ENCODE data around the gene BORCS6. TPM values are rescaled to one million over a fixed set of nuclear protein-coding genes. Genes with fewer than 3 reads are reported as not detected.
A peak's percentile ranks its signal among the peaks of the same experiment; 100 is the strongest.

BORCS6 gene
- total RNA-seq, 1 experiment from 2014 or later: 6.4 TPM

DNA sequence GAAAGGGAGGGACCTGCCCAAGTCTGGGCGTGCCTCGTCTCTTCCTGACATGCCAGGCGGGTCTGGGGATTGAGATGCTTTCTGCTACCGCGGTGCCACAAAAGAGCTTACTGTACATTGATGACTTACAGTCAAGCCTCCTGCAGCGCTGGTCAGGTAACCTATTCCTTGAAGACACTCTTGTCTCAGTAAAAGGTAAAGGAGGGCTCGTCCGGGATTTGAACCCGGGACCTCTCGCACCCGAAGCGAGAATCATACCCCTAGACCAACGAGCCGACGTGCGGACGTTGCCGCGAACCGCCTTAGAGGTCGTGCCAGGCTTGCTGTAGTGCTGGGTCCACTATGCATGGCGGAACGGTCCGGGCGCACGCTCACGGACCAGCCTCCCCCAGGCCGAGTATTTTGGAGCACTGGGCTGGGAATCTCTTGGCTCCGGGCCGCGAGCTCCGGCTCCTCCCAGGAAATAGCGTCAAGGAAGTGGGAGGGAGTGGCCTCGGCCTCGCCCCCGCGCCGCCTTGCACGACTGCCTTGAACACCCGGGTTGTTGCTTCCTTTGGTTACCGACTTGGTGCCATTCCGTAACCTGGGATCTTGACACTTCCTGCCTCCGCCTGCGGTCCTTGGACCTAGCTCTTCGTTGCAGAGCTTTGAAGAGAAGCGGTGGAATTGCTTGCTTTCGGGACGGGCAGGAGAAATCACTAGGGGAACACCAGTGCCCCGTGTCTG, 32.8 kb upstream of the BORCS6 start:
- H2AFZ ChIP-seq: peak overlapping the region; percentile 89
- ChIA-PET CTCF (interaction anchor here (0.6 to 1.0 kb wide), 3 partner anchors 27 to 153 kb away, joined by 3 to 8 read pairs (median 4); partner anchors contain the start of gene SLC25A35), POLR2A (ENCODE audit: unreplicated experiment) (interaction anchor here (0.5 to 1.2 kb wide), 12 partner anchors 12 to 413 kb away, joined by 3 to 15 read pairs (median 5); partner anchors contain the start of genes AURKB, RANGRF and SLC25A35)
- no peaks in the 10 kb centered on the region for H3K79me2 ChIP-seq (ENCODE audit: low read depth)
- TSS peak; percentile 38 for BruUV-seq (replicated peaks)
- H3F3A ChIP-seq (ENCODE audit: insufficient read depth, low read depth): peaks cover 50% of the 10 kb centered on the region
- peak overlapping the region; percentile 87 for H3K27ac ChIP-seq
- H3K4me2 ChIP-seq: peak overlapping the region; percentile 83
- DNase-seq: peak; percentile 73 to 92
- H3K4me1 ChIP-seq (replicated peaks; ENCODE audit: insufficient read depth): peaks cover 11% of the 10 kb centered on the region
- no peak for TF ChIP-seq EZH2 (IDR thresholded peaks at IDR 0.05; ENCODE audit: low read depth)
- TF ChIP-seq, protein P1, sequence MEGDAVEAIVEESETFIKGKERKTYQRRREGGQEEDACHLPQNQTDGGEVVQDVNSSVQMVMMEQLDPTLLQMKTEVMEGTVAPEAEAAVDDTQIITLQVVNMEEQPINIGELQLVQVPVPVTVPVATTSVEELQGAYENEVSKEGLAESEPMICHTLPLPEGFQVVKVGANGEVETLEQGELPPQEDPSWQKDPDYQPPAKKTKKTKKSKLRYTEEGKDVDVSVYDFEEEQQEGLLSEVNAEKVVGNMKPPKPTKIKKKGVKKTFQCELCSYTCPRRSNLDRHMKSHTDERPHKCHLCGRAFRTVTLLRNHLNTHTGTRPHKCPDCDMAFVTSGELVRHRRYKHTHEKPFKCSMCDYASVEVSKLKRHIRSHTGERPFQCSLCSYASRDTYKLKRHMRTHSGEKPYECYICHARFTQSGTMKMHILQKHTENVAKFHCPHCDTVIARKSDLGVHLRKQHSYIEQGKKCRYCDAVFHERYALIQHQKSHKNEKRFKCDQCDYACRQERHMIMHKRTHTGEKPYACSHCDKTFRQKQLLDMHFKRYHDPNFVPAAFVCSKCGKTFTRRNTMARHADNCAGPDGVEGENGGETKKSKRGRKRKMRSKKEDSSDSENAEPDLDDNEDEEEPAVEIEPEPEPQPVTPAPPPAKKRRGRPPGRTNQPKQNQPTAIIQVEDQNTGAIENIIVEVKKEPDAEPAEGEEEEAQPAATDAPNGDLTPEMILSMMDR (conservative IDR thresholded peaks at IDR 0.05): no peak
- H4K20me1 ChIP-seq (ENCODE audit: insufficient read depth): no peaks in the 10 kb centered on the region
- H3K36me3 ChIP-seq (ENCODE audit: low read depth): no peaks in the 10 kb centered on the region
- no peaks in the 10 kb centered on the region for H3K9me3 ChIP-seq (ENCODE audit: insufficient read depth, low read depth)
- H3K4me3 ChIP-seq: peak overlapping the region; percentile 80
- no peaks in the 10 kb centered on the region for H3K27me3 ChIP-seq (ENCODE audit: insufficient read depth, low read depth)
- intact Hi-C loops (cut with micrococcal nuclease; ENCODE audit: unreplicated experiment): loop anchor here (1.0 to 10.0 kb wide), 6 partner anchors 25 to 522 kb away; partner anchors contain the start of genes CCDC42, RPL26 and SLC25A35
- H3K9me2 ChIP-seq (ENCODE audit: insufficient read depth): no peaks in the 10 kb centered on the region

DNA sequence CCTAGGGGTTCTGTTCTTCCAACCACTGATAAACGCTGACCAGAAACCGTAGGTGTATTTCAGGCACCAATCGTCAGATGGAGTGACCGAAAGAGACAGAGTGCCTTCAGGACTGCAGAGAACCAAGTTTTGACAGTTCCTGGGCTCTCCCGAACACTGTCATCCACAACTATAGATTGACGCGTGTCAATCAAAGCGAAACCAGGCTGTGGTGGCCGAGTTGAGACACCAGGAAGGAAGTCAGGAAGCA, 32.3 kb upstream of the BORCS6 start:
- Histone ChIP-seq H3K9me2 (ENCODE audit: insufficient read depth) (no peaks in the 10 kb centered on the region), H3K27me3 (ENCODE audit: insufficient read depth, low read depth) (no peaks in the 10 kb centered on the region), H3K4me1 (replicated peaks; ENCODE audit: insufficient read depth) (peaks cover 11% of the 10 kb centered on the region), H3K27ac (peak overlapping the region; percentile 87), H3K4me3 (peak overlapping the region; percentile 80), H3K4me2 (peak overlapping the region; percentile 83), H4K20me1 (ENCODE audit: insufficient read depth) (no peaks in the 10 kb centered on the region), H2AFZ (no peak overlapping the region; the same call in 1 of the 2 replicates), H3K79me2 (ENCODE audit: low read depth) (no peaks in the 10 kb centered on the region), H3K36me3 (ENCODE audit: low read depth) (no peaks in the 10 kb centered on the region), H3K9me3 (ENCODE audit: insufficient read depth, low read depth) (no peaks in the 10 kb centered on the region), H3F3A (ENCODE audit: insufficient read depth, low read depth) (peaks cover 50% of the 10 kb centered on the region)
- TF ChIP-seq, protein P1 (conservative IDR thresholded peaks at IDR 0.05): no peak
- no peak for TF ChIP-seq EZH2 (IDR thresholded peaks at IDR 0.05; ENCODE audit: low read depth)
- DNase-seq: no peak
- intact Hi-C loops (cut with micrococcal nuclease; ENCODE audit: unreplicated experiment): loop anchor here (1.0 to 10.0 kb wide), 6 partner anchors 25 to 522 kb away; partner anchors contain the start of genes CCDC42, RPL26 and SLC25A35
- no TSS peak for BruUV-seq (replicated peaks)
- ChIA-PET CTCF (interaction anchor here (0.6 to 0.9 kb wide), 2 partner anchors 27 to 103 kb away, joined by 3 read pairs; no protein-coding TSS in a partner anchor), POLR2A (ENCODE audit: unreplicated experiment) (interaction anchor here (0.6 to 1.2 kb wide), 7 partner anchors 14 to 169 kb away, joined by 3 to 7 read pairs (median 5); partner anchors contain the start of gene SLC25A35)

DNA sequence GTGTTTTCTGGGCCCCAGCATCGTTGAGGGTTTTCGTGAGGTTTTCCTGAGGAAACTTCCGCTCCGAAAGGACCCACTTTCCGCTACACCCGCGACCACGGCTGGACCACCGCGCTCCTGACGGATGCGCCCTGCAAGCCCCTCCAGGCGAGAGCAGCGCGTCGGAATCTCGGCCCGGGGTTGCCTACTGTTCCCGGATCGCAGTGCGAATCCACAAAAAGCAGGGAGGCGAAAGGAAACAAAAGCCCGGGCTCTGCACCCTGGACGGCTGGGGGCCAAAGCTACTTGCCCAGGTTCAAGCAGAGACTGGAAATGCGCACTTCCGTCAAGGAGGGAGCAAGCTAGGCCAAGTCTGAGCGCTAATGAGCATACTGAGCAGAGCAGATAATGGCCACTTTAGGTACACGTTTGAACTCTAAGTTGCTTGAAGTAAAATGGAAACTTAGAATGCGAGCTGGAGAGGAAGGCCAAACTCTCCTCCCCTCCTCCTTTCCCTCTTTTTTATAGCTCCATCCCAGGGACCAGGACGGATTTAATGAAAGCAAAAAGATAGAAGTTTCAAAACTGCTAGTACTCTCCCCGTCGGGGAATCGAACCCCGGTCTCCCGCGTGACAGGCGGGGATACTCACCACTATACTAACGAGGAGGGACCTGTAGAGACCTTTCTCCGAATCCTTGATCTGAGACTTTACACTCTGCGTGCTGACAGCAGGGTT, 31.8 kb upstream of the BORCS6 start:
- intact Hi-C loops (cut with micrococcal nuclease; ENCODE audit: unreplicated experiment): loop anchor here (1.0 to 10.0 kb wide), 8 partner anchors 25 to 523 kb away; partner anchors contain the start of genes CCDC42, RPL26 and SLC25A35
- CTCF ChIA-PET: interaction anchor here (0.6 to 1.3 kb wide), 3 partner anchors 11 to 102 kb away, joined by 3 to 6 read pairs (median 4); partner anchors contain the start of gene AURKB
- no peak for TF ChIP-seq EZH2 (IDR thresholded peaks at IDR 0.05; ENCODE audit: low read depth)
- TF ChIP-seq, protein P1 (conservative IDR thresholded peaks at IDR 0.05): no peak
- peak; percentile 72 to 92 for DNase-seq
- Histone ChIP-seq H3K79me2 (ENCODE audit: low read depth) (no peaks in the 10 kb centered on the region), H3K4me2 (peak overlapping the region; percentile 83), H3K4me3 (peak overlapping the region; percentile 80), H2AFZ (peak overlapping the region; percentile 81), H3K9me3 (ENCODE audit: insufficient read depth, low read depth) (no peaks in the 10 kb centered on the region), H3K9me2 (ENCODE audit: insufficient read depth) (no peaks in the 10 kb centered on the region), H3F3A (ENCODE audit: insufficient read depth, low read depth) (peaks cover 50% of the 10 kb centered on the region), H3K27me3 (ENCODE audit: insufficient read depth, low read depth) (no peaks in the 10 kb centered on the region), H4K20me1 (ENCODE audit: insufficient read depth) (no peaks in the 10 kb centered on the region), H3K4me1 (replicated peaks; ENCODE audit: insufficient read depth) (peaks cover 11% of the 10 kb centered on the region), H3K27ac (peak overlapping the region; percentile 87), H3K36me3 (ENCODE audit: low read depth) (no peaks in the 10 kb centered on the region)
- BruUV-seq (replicated peaks): no TSS peak
- POLR2A ChIA-PET (ENCODE audit: unreplicated experiment): interaction anchor here (0.6 to 1.2 kb wide), 14 partner anchors 12 to 1058 kb away, joined by 3 to 14 read pairs (median 4); partner anchors contain the start of genes AURKB and CTC1

Data from PC-9 (cell line).